ENCODE data around the gene DHX8.

DNA sequence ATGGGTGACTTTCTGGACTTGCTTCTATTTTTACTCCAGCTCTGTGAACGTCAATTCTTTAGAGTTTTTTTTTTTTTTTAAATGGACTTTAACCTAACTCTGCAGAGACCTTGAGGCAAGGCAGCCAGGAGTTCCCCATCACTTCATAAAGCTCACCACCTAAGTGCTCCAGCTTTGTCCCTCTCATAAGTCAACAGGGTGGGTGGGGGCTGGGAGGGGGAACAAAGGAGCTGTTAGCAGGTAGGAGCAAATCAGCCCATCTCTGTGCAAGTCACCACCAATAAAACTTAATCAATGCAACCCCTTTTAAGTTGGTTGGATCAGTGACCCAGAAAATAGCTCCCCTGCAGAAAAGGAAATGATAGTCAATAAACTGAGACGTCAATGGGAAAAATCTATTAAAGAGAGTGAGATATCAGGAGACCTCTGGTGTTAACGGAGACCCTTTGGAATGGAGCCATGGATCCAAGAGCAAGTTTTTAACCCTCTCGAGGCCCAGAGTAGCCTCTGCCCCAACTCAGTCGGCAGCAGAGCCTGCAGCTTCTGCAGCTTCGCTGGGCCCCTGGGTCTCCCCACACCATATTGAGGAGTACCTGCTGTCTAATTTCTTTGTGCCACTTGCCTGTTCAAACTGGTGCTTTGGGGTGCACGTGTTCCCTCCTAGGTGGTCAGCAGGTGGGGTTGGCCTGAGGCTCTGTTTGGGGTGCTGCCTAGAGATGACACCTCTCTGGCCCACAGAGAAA, 90.0 kb downstream of the DHX8 start:
- TF ChIP-seq, protein P1, sequence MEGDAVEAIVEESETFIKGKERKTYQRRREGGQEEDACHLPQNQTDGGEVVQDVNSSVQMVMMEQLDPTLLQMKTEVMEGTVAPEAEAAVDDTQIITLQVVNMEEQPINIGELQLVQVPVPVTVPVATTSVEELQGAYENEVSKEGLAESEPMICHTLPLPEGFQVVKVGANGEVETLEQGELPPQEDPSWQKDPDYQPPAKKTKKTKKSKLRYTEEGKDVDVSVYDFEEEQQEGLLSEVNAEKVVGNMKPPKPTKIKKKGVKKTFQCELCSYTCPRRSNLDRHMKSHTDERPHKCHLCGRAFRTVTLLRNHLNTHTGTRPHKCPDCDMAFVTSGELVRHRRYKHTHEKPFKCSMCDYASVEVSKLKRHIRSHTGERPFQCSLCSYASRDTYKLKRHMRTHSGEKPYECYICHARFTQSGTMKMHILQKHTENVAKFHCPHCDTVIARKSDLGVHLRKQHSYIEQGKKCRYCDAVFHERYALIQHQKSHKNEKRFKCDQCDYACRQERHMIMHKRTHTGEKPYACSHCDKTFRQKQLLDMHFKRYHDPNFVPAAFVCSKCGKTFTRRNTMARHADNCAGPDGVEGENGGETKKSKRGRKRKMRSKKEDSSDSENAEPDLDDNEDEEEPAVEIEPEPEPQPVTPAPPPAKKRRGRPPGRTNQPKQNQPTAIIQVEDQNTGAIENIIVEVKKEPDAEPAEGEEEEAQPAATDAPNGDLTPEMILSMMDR (IDR thresholded peaks at IDR 0.05; ENCODE audit: low read depth, low read length), result no peak
- TF ChIP-seq, protein P2, sequence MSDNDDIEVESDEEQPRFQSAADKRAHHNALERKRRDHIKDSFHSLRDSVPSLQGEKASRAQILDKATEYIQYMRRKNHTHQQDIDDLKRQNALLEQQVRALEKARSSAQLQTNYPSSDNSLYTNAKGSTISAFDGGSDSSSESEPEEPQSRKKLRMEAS (IDR thresholded peaks at IDR 0.05; ENCODE audit: low read depth, low read length), result no peak
